DOHH2 (cell line): ENCODE measurements around the gene CBFA2T2.
"Not testable (repeated sequence)": the region's sequence is repeated elsewhere in the genome, so short reads cannot be mapped to it uniquely, and the experiment has no call there.

Source experiments
- H3F3A ChIP-seq: fragments of 200-600 bp; sonication (generic), shearing (Covaris generic); 2 replicates; pipeline ENCODE4 v1.6.0; 2016; ENCODE audit warnings: antibody characterized with exemption, mild to moderate bottlenecking; ENCODE audit not compliant: control insufficient read depth, insufficient read depth
- H3K27ac ChIP-seq: fragments of 200-600 bp; sonication (generic); 2 replicates; pipeline ENCODE4 v1.5.1; 2014; ENCODE audit warnings: low read depth, mild to moderate bottlenecking, low read length, moderate library complexity
- H3K27me3 ChIP-seq: fragments of 200-600 bp; sonication (generic); 2 replicates; pipeline ENCODE4 v1.6.1; 2014; ENCODE audit warnings: mild to moderate bottlenecking, low read length, mixed read lengths; ENCODE audit not compliant: control insufficient read depth
- H3K36me3 ChIP-seq: fragments of 200-600 bp; sonication (generic); 2 replicates; pipeline ENCODE4 v1.6.1; 2014; ENCODE audit warnings: mild to moderate bottlenecking, low read length, moderate library complexity, mixed read lengths; ENCODE audit not compliant: control insufficient read depth
- H3K4me1 ChIP-seq: fragments of 200-600 bp; sonication (generic); 2 replicates; pipeline ENCODE4 v1.6.1; 2014; ENCODE audit warnings: mild to moderate bottlenecking, low read length, mixed read lengths; ENCODE audit not compliant: control insufficient read depth
- H3K4me2 ChIP-seq: fragments of 200-600 bp; sonication (generic); 2 replicates; pipeline ENCODE4 v1.6.0; 2014; ENCODE audit warnings: mild to moderate bottlenecking, low read length, moderate library complexity
- H3K4me3 ChIP-seq: fragments of 200-600 bp; sonication (generic); 2 replicates; pipeline ENCODE4 v1.5.1; 2014; ENCODE audit warnings: mild to moderate bottlenecking, low read length, mixed read lengths
- H3K79me2 ChIP-seq: fragments of 200-600 bp; sonication (generic); 2 replicates; pipeline ENCODE4 v1.6.1; 2014; ENCODE audit warnings: mild to moderate bottlenecking, low read length, mixed read lengths; ENCODE audit not compliant: control insufficient read depth
- H3K9me2 ChIP-seq: fragments of 200-600 bp; sonication (generic); replicated peaks from 2 replicates; pipeline ENCODE4 v1.6.1; 2014; ENCODE audit warnings: mild to moderate bottlenecking, low read length, mixed read lengths; ENCODE audit not compliant: control insufficient read depth
- H3K9me3 ChIP-seq: fragments of 200-600 bp; sonication (generic); 2 replicates; pipeline ENCODE4 v1.6.1; 2014; ENCODE audit warnings: antibody characterized with exemption, low read length, mixed read lengths; ENCODE audit not compliant: control insufficient read depth, insufficient read depth
- H4K20me1 ChIP-seq: fragments of 200-600 bp; sonication (generic); 2 replicates; pipeline ENCODE4 v1.6.0; 2014; ENCODE audit warnings: low read depth, mild to moderate bottlenecking, antibody characterized with exemption, low read length, moderate library complexity; ENCODE audit not compliant: control insufficient read depth, insufficient read depth
- EZH2phosphoT487 ChIP-seq: fragments of 200-600 bp; sonication (generic); IDR thresholded peaks from 2 replicates; pipeline ENCODE4 v1.6.1; 2017; ENCODE audit warnings: borderline replicate concordance, mild to moderate bottlenecking, antibody characterized with exemption, low read length, moderate library complexity, mixed read lengths
- TF ChIP-seq, protein P1 (sequence below): fragments of 200-600 bp; sonication (generic); IDR thresholded peaks from one replicate; pipeline ENCODE4 v1.5.1; 2014; ENCODE audit warnings: antibody characterized with exemption, mild to moderate bottlenecking, low read depth, low read length; ENCODE audit not compliant: poor library complexity, severe bottlenecking

Gene CBFA2T2

DNA sequence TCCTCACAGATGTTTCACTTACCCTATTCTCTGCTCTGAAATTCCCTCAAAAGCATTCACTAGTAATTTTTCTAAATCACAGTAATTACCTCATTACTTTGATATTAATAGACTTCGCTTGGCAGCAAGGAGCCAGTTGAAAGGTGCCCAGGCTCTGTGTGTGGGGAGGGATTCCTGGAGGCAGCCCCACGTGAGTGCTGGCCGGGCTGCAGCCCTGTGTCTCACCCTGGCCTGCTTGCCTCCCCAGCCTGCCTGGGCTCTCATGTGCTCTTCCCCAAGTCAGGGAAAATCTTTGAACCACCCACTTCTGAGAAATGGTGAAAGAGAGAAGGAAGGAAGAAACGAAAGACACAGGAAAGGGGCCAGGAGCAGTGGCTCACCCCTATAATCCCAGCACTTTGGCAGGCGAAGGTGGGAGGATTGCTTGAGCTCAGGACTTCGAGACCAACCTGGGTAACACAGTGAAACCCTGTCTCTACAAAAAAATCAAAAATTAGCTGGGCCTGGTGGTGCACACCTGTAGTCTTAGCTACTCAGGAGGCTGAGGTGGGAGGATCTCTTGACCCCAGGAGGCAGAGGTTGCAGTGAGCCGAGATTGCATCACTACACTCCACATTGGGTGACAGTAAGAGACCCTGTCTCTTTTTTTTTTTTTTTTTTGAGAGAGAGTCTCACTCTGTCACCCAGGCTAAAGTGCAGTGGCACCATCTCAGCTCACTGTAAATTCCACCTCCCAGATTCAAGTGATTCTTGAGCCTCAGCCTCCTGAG lies 26.4 kb upstream of the CBFA2T2 start:
- no peaks in the 10 kb centered on the region for H4K20me1 ChIP-seq
- H3F3A ChIP-seq, result no peaks in the 10 kb centered on the region
- no peak overlapping the region for H3K4me3 ChIP-seq
- no peaks in the 10 kb centered on the region for H3K27me3 ChIP-seq
- no peaks in the 10 kb centered on the region for H3K36me3 ChIP-seq
- peaks cover 8% of the 10 kb centered on the region for H3K4me1 ChIP-seq
- TF ChIP-seq, protein P1, sequence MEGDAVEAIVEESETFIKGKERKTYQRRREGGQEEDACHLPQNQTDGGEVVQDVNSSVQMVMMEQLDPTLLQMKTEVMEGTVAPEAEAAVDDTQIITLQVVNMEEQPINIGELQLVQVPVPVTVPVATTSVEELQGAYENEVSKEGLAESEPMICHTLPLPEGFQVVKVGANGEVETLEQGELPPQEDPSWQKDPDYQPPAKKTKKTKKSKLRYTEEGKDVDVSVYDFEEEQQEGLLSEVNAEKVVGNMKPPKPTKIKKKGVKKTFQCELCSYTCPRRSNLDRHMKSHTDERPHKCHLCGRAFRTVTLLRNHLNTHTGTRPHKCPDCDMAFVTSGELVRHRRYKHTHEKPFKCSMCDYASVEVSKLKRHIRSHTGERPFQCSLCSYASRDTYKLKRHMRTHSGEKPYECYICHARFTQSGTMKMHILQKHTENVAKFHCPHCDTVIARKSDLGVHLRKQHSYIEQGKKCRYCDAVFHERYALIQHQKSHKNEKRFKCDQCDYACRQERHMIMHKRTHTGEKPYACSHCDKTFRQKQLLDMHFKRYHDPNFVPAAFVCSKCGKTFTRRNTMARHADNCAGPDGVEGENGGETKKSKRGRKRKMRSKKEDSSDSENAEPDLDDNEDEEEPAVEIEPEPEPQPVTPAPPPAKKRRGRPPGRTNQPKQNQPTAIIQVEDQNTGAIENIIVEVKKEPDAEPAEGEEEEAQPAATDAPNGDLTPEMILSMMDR, result no peak
- no peak for TF ChIP-seq EZH2phosphoT487
- H3K9me3 ChIP-seq, result no peaks in the 10 kb centered on the region
- no peak overlapping the region for H3K4me2 ChIP-seq
- no peaks in the 10 kb centered on the region for H3K79me2 ChIP-seq
- no peak overlapping the region for H3K27ac ChIP-seq
- no peaks in the 10 kb centered on the region for H3K9me2 ChIP-seq

DNA sequence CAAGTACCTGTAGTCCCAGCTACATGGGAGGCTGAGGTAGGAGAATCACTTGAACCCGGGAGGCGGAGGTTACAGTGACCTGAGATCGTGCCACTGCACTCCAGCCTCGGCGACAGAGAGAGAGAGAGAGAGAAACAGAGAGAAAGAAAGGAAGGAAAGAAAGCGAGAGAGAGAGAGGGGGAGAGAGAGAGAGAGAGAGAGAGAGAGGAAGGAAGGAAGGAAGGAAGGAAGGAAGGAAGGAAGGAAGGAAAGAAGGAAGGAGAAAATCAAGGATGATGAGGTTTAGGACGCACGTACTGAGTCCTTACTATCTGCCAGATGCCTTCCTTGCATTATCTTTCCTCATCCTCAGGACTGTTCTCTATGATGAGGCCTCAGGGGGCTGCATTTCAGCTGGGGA lies 25.1 kb upstream of the CBFA2T2 start:
- not testable (repeated sequence) for H3K4me1 ChIP-seq, H3F3A ChIP-seq, H4K20me1 ChIP-seq, H3K36me3 ChIP-seq, H3K9me3 ChIP-seq, H3K4me3 ChIP-seq, H3K9me2 ChIP-seq, H3K79me2 ChIP-seq, H3K4me2 ChIP-seq, H3K27me3 ChIP-seq, H3K27ac ChIP-seq

DNA sequence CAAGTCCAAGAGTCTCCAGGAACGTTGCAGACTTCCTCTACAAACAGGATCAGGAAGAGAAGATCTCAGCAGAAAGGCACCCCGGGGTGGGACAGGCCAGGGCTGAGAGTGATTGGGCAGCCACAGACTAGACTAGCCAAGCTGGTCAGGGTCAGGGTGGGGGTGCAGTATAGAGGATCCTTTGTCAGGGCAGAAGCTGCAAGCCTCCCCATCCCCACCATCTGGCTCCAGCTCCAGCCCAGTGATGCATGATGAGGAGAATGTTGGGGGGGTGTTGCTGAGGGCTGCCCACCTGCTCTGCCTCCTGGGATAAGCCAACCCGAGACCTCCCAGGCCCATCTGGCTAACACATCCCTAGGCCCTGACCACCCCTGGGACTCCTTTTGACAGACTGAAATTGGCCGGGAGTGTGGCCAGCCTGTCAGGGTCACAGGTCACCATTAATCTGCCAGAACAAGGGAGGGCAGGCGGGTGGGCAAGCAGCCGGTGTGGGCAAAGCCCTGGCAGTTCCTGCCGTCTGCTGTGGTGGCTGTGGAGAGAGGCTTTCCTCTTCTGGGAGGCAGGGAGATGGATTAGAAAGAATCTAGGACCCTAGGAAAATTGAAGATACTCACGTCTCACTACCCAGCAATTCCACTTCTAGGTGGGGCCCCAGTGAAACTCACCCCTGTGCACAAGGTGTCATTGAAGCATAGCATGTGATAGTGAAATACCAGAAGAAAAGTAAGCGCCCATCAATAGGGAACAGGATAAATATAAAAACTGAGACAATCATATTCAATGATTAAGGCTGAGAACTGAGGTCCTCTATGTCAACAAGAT lies 24.2 kb upstream of the CBFA2T2 start:
- H3K36me3 ChIP-seq, result no peaks in the 10 kb centered on the region
- no peak overlapping the region for H3K4me2 ChIP-seq
- TF ChIP-seq EZH2phosphoT487, result no peak
- TF ChIP-seq, protein P1, result no peak
- no peaks in the 10 kb centered on the region for H4K20me1 ChIP-seq
- peaks cover 4% of the 10 kb centered on the region for H3K4me1 ChIP-seq
- no peaks in the 10 kb centered on the region for H3K79me2 ChIP-seq
- H3K9me3 ChIP-seq, result no peaks in the 10 kb centered on the region
- no peak overlapping the region for H3K27ac ChIP-seq
- H3K9me2 ChIP-seq, result no peaks in the 10 kb centered on the region
- H3K27me3 ChIP-seq, result no peaks in the 10 kb centered on the region
- H3K4me3 ChIP-seq, result no peak overlapping the region
- no peaks in the 10 kb centered on the region for H3F3A ChIP-seq

DNA sequence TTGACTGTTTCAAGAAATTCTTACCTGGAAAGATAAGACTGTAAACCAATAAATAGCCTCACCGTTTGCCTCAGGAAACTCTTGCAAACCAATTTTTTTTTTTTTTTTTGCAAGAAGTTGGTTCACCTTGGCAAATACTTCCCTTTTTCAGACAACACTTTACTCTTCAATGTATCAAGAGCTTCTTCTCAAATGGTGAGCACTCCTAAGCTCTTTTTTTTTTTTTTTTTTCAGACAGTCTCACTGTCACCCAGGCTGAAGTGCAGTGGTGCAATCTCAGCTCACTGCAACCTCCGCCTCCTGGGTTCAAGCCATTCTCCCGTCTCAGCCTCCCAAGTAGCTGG lies 23.6 kb upstream of the CBFA2T2 start:
- H3F3A ChIP-seq, result no peaks in the 10 kb centered on the region

More for the DNA sequence above, 23.6 kb upstream of the CBFA2T2 start:
- no peaks in the 10 kb centered on the region for H3K4me1 ChIP-seq
- H3K9me3 ChIP-seq, result no peaks in the 10 kb centered on the region
- H3K4me2 ChIP-seq, result no peak overlapping the region
- no peaks in the 10 kb centered on the region for H3K36me3 ChIP-seq
- TF ChIP-seq EZH2phosphoT487, result no peak
- TF ChIP-seq, protein P1, result no peak
- H3K79me2 ChIP-seq, result no peaks in the 10 kb centered on the region
- H3K27me3 ChIP-seq, result no peaks in the 10 kb centered on the region
- no peaks in the 10 kb centered on the region for H4K20me1 ChIP-seq
- no peak overlapping the region for H3K27ac ChIP-seq
- no peak overlapping the region for H3K4me3 ChIP-seq
- H3K9me2 ChIP-seq, result no peaks in the 10 kb centered on the region
